ENCODE measurements around the gene LLGL1. TPM values are rescaled to one million over a fixed set of nuclear protein-coding genes. Genes with fewer than 3 reads are reported as not detected.

Gene LLGL1
- total RNA-seq, 2 donors from 2014 or later, result 66.3 to 69.3 TPM

DNA sequence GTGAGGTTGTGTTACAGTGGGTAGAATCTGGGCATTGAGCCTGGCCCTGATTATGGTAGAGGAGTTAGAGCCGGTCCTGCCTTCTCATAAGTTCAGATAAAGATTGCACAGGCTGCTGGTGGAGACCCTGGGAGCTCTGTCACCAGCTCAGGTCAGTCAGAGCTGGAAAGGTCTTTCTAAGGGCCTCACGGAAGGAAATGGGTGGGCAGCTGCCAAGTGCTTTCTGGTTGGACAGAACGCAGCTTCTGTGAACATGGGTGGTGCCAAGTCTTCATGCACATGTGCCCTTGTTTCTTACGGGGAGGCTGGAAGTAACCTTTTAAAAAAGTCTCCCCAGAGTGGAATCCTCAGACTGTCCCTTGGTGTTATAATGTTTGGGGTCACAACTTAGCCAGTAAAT, 26.9 kb upstream of the LLGL1 start:
- no peak for DNase-seq
- Histone ChIP-seq H3K4me1 (ENCODE audit: control insufficient read depth, insufficient read depth, low read length) (peaks cover 12% of the 10 kb centered on the region), H3K36me3 (ENCODE audit: control insufficient read depth, insufficient read depth, low read length) (peaks cover 69% of the 10 kb centered on the region), H3K4me3 (ENCODE audit: low read length) (no peak overlapping the region), H3K9me3 (ENCODE audit: control insufficient read depth, low read length) (no peaks in the 10 kb centered on the region), H3K27me3 (ENCODE audit: control insufficient read depth, insufficient read depth, low read length, poor library complexity, severe bottlenecking) (no peaks in the 10 kb centered on the region), H3K27ac (ENCODE audit: low read depth, low read length) (no peak overlapping the region), H3K9ac (ENCODE audit: extremely low read depth, low read length, poor library complexity, severe bottlenecking) (no peak overlapping the region)
- TF ChIP-seq, protein P1, sequence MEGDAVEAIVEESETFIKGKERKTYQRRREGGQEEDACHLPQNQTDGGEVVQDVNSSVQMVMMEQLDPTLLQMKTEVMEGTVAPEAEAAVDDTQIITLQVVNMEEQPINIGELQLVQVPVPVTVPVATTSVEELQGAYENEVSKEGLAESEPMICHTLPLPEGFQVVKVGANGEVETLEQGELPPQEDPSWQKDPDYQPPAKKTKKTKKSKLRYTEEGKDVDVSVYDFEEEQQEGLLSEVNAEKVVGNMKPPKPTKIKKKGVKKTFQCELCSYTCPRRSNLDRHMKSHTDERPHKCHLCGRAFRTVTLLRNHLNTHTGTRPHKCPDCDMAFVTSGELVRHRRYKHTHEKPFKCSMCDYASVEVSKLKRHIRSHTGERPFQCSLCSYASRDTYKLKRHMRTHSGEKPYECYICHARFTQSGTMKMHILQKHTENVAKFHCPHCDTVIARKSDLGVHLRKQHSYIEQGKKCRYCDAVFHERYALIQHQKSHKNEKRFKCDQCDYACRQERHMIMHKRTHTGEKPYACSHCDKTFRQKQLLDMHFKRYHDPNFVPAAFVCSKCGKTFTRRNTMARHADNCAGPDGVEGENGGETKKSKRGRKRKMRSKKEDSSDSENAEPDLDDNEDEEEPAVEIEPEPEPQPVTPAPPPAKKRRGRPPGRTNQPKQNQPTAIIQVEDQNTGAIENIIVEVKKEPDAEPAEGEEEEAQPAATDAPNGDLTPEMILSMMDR (conservative IDR thresholded peaks at IDR 0.05), result no peak
- Mint-ChIP-seq H3K27ac (no peak overlapping the region), H3K4me1 (peaks cover 18% of the 10 kb centered on the region), H3K36me3 (ENCODE audit: low read depth) (peaks cover 45% of the 10 kb centered on the region), H3K4me3 (no peak overlapping the region), H3K9me3 (no peaks in the 10 kb centered on the region), H3K27me3 (ENCODE audit: insufficient read depth) (no peaks in the 10 kb centered on the region)
- WGBS, 2 experiments (ENCODE audit: insufficient coverage in 1 of 2, insufficient read length in 1 of 2), result 93 to 100% methylated on average over 3 to 4 of the region's 4 CpGs

DNA sequence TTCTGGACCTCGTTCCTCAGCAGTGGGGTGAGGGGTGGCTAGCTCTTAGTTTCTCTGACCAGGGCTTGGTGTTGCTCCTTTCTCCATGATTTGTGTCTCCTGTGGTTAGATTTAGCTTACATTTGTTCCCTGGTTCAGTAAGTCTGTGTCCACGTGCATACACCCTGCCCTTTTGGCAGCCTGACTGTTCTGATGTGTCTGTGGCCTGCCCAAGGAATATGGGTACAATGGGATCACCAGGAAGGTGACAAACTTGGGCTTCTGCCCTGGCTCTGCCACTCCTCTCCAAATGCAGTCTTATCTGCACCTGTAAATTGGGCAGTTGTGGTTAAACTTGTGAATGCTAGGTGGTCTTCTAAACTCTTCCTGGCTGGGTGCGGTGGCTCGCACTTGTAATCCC, 24.3 kb upstream of the LLGL1 start:
- H3K4me3 ChIP-seq (ENCODE audit: low read length), result no peak overlapping the region
- peaks cover 15% of the 10 kb centered on the region for H3K4me1 ChIP-seq (ENCODE audit: control insufficient read depth, insufficient read depth, low read length)
- no peaks in the 10 kb centered on the region for H3K27me3 Mint-ChIP-seq (ENCODE audit: insufficient read depth)
- H3K27ac Mint-ChIP-seq, result peak overlapping the region; percentile 6
- DNase-seq, result no peak
- H3K36me3 ChIP-seq (ENCODE audit: control insufficient read depth, insufficient read depth, low read length), result peaks cover 75% of the 10 kb centered on the region
- no peak overlapping the region for H3K4me3 Mint-ChIP-seq
- no peaks in the 10 kb centered on the region for H3K9me3 ChIP-seq (ENCODE audit: control insufficient read depth, low read length)
- H3K9me3 Mint-ChIP-seq, result no peaks in the 10 kb centered on the region
- no peak overlapping the region for H3K9ac ChIP-seq (ENCODE audit: extremely low read depth, low read length, poor library complexity, severe bottlenecking)
- H3K27ac ChIP-seq (ENCODE audit: low read depth, low read length), result no peak overlapping the region
- H3K4me1 Mint-ChIP-seq, result peaks cover 18% of the 10 kb centered on the region
- TF ChIP-seq, protein P1 (conservative IDR thresholded peaks at IDR 0.05), result no peak
- no peaks in the 10 kb centered on the region for H3K27me3 ChIP-seq (ENCODE audit: control insufficient read depth, insufficient read depth, low read length, poor library complexity, severe bottlenecking)
- 92 to 100% methylated on average over 1 to 4 of the region's 4 CpGs for WGBS, 2 experiments (ENCODE audit: insufficient coverage in 1 of 2, insufficient read length in 1 of 2)
- peaks cover 34% of the 10 kb centered on the region for H3K36me3 Mint-ChIP-seq (ENCODE audit: low read depth)

DNA sequence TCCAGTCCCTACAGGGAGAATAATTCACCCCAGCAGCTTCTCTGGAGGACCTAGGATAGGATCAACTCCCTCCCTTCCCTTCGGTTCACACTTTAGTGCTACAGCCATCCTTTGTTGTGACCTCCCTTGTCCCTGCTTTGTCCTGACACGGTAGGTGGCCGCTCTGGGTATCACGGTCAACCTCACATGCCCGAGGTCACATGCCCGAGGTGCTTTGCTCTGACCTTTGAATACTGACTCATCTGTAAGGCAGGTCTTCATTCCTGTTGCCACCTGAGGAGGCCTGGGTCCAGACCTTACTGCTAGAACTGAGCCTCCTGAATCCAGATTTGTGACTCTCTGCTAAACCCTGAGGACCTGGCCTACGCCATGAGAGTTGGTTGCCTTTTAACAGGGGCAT, 22.1 kb upstream of the LLGL1 start:
- Histone ChIP-seq H3K4me1 (ENCODE audit: control insufficient read depth, insufficient read depth, low read length) (peaks cover 15% of the 10 kb centered on the region), H3K36me3 (ENCODE audit: control insufficient read depth, insufficient read depth, low read length) (peaks cover 73% of the 10 kb centered on the region), H3K27me3 (ENCODE audit: control insufficient read depth, insufficient read depth, low read length, poor library complexity, severe bottlenecking) (no peaks in the 10 kb centered on the region), H3K4me3 (ENCODE audit: low read length) (no peak overlapping the region), H3K9me3 (ENCODE audit: control insufficient read depth, low read length) (no peaks in the 10 kb centered on the region), H3K9ac (ENCODE audit: extremely low read depth, low read length, poor library complexity, severe bottlenecking) (no peak overlapping the region), H3K27ac (ENCODE audit: low read depth, low read length) (no peak overlapping the region)
- peak overlapping the region; percentile 81 for H3K27ac Mint-ChIP-seq
- peaks cover 18% of the 10 kb centered on the region for H3K4me1 Mint-ChIP-seq
- no peaks in the 10 kb centered on the region for H3K27me3 Mint-ChIP-seq (ENCODE audit: insufficient read depth)
- no peak overlapping the region for H3K4me3 Mint-ChIP-seq
- H3K9me3 Mint-ChIP-seq, result no peaks in the 10 kb centered on the region
- peak; percentile 97 for DNase-seq
- H3K36me3 Mint-ChIP-seq (ENCODE audit: low read depth), result peaks cover 29% of the 10 kb centered on the region
- WGBS, 2 experiments (ENCODE audit: insufficient coverage in 1 of 2, insufficient read length in 1 of 2), result 43 to 52% methylated on average over 4 to 7 of the region's 7 CpGs
- TF ChIP-seq, protein P1 (conservative IDR thresholded peaks at IDR 0.05), result no peak

Measured in endodermal cell (in vitro differentiated cells).